Measurements from ENCODE around the gene ACTR1B. TPM values are rescaled to one million over a fixed set of nuclear protein-coding genes. Genes with fewer than 3 reads are reported as not detected.
"Not testable (repeated sequence)": the region's sequence is repeated elsewhere in the genome, so short reads cannot be mapped to it uniquely, and the experiment has no call there.

ACTR1B gene
- polyA plus RNA-seq, 1 experiment: 26.4 TPM

- H3K4me3 ChIP-seq (ENCODE audit: low read depth, low read length): not testable (repeated sequence)
Observed at GRCh38 chr2:97618939-97619827, 44.7 kb downstream of the ACTR1B start.

GRCh38 chr2:97617911-97618310, 45.9 kb downstream of the ACTR1B start:
- no peak for DNase-seq (ENCODE audit: low read depth, low spot score)
- Histone ChIP-seq H3K4me3 (ENCODE audit: low read depth, low read length) (no peak overlapping the region), H3K9me3 (ENCODE audit: control insufficient read depth, insufficient read depth, low read length) (no peaks in the 10 kb centered on the region), H3K27ac (ENCODE audit: low read depth, low read length) (no peak overlapping the region), H3K27me3 (ENCODE audit: control insufficient read depth, insufficient read depth, low read length) (no peaks in the 10 kb centered on the region)
- CTCF ChIA-PET: interaction anchor here (0.9 to 1.1 kb wide), 2 partner anchors 27 to 46 kb away, joined by 3 to 4 read pairs; partner anchors contain the start of gene ACTR1B
- TF ChIP-seq CTCF (IDR thresholded peaks at IDR 0.05; ENCODE audit: low read depth, low read length): no peak
- POLR2A ChIA-PET: no interaction called here

More at GRCh38 chr2:97618939-97619827, 44.7 kb downstream of the ACTR1B start:
- H3K9me3 ChIP-seq (ENCODE audit: control insufficient read depth, insufficient read depth, low read length); POLR2A ChIA-PET; H3K27ac ChIP-seq (ENCODE audit: low read depth, low read length); DNase-seq (ENCODE audit: low read depth, low spot score); CTCF ChIA-PET; H3K27me3 ChIP-seq (ENCODE audit: control insufficient read depth, insufficient read depth, low read length): not testable (repeated sequence)

DNA sequence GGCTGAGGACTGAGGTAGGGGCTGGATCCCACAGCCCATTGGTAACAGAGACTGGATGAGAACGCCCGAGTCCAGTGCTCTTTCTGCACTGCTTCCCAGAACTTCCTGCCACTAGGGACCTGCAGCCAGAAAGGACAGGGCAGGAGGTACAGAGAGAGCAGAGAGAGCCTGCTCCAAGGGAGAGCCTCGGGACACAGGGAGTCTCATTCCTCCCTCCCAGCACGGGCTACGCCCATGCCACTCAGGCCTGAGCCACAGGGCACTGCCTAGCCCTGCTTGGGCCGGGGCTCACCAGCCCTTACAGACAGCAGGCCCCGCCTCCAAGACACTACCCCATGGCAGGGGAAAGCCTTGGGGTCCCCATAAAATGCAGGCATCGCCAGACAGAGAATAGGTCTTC, 48.1 kb downstream of the ACTR1B start:
- H3K4me3 ChIP-seq (ENCODE audit: low read depth, low read length); POLR2A ChIA-PET; CTCF ChIA-PET: not testable (repeated sequence)

DNA sequence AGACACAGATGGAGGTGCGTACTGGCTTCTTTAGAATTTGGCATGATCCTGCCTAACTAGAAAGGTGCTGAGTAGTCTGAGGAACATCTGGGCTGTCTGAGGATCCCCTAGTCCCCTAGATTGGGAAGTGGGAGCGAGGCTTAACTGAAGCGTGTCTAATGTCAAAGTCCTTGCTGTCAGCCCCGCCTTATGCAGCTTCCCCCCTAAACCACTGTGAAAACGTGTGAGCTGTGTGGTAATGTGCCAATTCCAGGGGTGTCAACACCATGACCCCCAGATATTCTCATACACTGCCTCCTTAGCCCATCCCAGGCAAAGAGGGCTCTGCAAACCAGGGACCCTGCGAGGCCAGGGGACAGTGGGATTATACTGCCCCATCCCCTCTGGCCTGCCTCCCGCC, 51.9 kb downstream of the ACTR1B start:
- DNase-seq (ENCODE audit: low read depth, low spot score); CTCF ChIA-PET; H3K9me3 ChIP-seq (ENCODE audit: control insufficient read depth, insufficient read depth, low read length); POLR2A ChIA-PET; H3K27me3 ChIP-seq (ENCODE audit: control insufficient read depth, insufficient read depth, low read length); H3K4me3 ChIP-seq (ENCODE audit: low read depth, low read length); H3K27ac ChIP-seq (ENCODE audit: low read depth, low read length): not testable (repeated sequence)

More for the DNA sequence above, 48.1 kb downstream of the ACTR1B start:
- not testable (repeated sequence) for H3K27me3 ChIP-seq (ENCODE audit: control insufficient read depth, insufficient read depth, low read length); H3K9me3 ChIP-seq (ENCODE audit: control insufficient read depth, insufficient read depth, low read length); DNase-seq (ENCODE audit: low read depth, low spot score); H3K27ac ChIP-seq (ENCODE audit: low read depth, low read length)

DNA sequence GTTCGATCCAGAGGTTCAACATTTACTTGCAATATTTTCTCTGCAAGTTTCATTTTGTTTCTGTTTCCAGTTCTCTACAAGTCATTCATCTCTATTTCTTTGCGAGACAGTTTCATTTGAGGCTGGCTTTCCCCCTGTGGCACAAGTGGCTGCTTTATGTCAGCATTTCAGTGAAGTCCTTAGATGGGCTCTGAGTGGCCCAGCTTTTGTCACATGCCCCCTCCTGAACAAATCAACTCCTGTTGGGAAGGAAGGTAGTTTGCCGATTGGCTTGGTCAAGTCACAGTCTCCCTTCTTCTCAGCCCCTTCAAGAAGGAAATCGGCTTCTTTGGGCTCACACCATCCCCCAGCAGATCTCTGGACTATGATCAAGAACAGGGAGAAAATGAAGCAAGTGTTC, 55.1 kb downstream of the ACTR1B start:
- DNase-seq (ENCODE audit: low read depth, low spot score); H3K27ac ChIP-seq (ENCODE audit: low read depth, low read length); H3K9me3 ChIP-seq (ENCODE audit: control insufficient read depth, insufficient read depth, low read length); POLR2A ChIA-PET; H3K4me3 ChIP-seq (ENCODE audit: low read depth, low read length); H3K27me3 ChIP-seq (ENCODE audit: control insufficient read depth, insufficient read depth, low read length): not testable (repeated sequence)
- CTCF ChIA-PET: interaction anchor here (1.3 kb wide), 1 partner anchor 18 kb away, joined by 4 read pairs; no protein-coding TSS in a partner anchor

Small RNA genes lying within 50 kb of the gene (small RNA-seq; reads per million reads assigned to genes)
- gene RNU4-8P (ENCODE audit: insufficient read length, low read depth): not detected

Other genes with a start within 250 kb of the ACTR1B start
- 5.4 and 6.7 TPM in 2 replicates for gene ANKRD36B, start 74.2 kb downstream of the ACTR1B start, polyA plus RNA-seq (2011; rRNA removed)
- gene COX5B, start 18.0 kb downstream of the ACTR1B start, polyA plus RNA-seq (2011; rRNA removed): 287 and 302 TPM in 2 replicates
- 1.3 and 1.5 TPM in 2 replicates for gene C2orf92, start 5.7 kb upstream of the ACTR1B start, polyA plus RNA-seq (2011; rRNA removed)
- gene ZAP70, start 49.5 kb upstream of the ACTR1B start, polyA plus RNA-seq (2011; rRNA removed): 0.06 TPM in 1 of 2 replicates, not detected in the other

Data from AG04450 (cell line).